GM19324 (cell line): ENCODE results near the gene PPTC7.
"Not testable (repeated sequence)": the region's sequence is repeated elsewhere in the genome, so short reads cannot be mapped to it uniquely, and the experiment has no call there.

ENCODE experiments used
- ATAC-seq: cut with Tn5 transposase; IDR thresholded peaks from one replicate; pipeline ENCODE4 v1.9.1; 2021; ENCODE audit warnings: mild to moderate bottlenecking, moderate library complexity; ENCODE audit not compliant: unreplicated experiment, low FRiP score

Gene PPTC7

GRCh38 chr12:110538869-110539622, 44.1 kb downstream of the PPTC7 start:
- ATAC-seq, result no peak

DNA sequence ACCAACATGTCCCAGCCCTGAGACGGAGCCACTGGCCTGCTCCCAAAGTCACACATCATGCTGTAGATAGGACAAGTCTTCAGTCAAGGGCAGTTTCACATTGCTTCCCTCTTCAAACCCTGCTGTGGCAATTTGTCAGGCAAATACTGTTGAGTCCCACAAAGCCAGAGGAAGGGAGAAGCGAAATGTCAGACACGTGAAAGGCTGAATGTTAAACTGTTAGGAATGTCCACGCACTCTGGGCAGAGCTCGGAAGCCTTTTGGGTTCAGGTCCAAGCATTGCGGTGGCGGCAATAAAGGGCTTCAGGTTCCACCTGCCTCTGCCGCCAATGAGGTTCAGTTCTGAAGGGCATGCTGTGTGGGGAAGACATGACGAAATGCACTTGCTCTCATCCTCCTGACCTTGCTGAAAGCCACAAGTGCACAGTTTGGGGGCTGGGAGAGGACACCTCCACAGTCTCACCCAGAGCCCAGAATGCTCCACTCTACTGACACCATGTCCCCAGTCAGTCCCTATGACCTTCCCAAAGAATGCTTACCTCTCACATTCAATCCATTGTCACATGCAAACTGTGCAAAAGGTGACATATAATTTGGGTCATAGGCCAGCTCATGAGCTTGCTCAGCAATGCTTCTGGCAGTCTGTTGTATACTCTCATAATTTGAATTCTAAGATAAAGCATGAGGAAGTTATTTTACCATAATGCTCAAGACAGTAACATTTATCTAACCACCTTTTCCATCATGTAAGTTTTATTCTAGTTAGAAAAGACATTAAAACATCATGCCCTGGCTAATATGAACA, 45.3 kb downstream of the PPTC7 start:
- no peak for ATAC-seq

- no peak for ATAC-seq
These were observed 46.1 kb downstream of the PPTC7 start for GRCh38 chr12:110536834-110537604.

DNA sequence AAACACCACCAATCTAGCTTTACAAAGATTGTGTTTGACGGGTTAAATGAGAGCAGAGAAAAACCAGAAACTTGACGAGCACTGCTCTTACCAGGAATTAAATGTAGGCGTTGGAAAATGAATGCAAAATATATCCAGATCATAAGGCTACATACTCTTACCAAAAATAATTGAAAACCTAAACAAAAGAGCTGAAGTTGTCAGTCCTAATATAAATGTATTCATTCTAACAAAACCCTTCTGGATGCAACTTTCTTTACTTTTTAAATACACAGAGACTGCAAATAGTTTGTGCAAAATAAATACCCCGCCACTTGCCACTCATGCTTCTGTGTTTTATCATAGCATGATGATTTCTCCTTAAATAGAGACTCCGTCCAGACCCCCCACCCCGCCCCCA, 48.3 kb downstream of the PPTC7 start:
- no peak for ATAC-seq

GRCh38 chr12:110533607-110534006, 49.5 kb downstream of the PPTC7 start:
- no peak for ATAC-seq

DNA sequence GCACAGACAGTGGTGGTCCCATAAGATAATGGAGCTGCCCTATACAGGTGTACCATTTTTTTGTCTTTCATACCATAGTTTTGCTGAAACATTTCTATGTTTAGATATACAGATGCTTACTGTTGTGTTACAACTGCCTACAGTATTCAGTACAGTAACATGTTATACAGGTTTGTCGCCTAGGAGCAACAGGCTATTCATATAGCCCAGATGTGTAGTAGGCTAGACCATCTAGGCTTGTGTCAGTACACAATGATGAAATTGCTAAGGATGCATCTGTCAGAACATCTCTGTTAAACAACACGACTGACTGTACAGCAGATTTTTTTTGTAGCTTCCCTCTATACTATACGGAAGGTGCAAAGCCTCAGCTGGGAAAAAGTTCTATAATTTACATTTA, 50.5 kb downstream of the PPTC7 start:
- ATAC-seq, result no peak

DNA sequence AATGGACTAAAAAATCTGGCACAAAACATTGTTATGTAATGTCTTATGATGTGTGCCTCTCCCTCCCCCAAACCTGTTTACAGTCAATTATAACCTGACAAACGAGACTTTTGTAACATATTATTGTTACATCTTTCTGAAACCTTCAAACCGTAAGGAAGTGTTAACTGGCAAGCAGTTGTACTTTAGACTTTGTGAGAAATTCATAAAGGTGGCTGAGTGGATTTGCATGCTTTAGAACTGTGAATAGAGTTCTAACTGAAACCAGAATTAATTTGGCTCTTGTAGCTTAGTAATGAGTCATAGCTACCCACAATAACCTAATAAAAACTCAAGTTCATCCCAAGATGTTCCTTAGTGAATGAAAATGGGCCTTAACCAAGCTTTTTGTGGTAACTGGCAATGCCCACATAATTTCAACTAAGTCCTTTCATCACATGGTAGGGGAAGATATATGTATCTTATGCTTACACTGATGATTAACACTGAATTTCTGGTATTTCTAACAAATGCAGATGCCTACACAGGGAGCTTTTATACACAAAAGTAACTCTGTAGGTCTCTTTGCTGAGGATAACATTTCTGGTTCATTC, 51.3 kb downstream of the PPTC7 start:
- ATAC-seq, result peak; percentile 85

DNA sequence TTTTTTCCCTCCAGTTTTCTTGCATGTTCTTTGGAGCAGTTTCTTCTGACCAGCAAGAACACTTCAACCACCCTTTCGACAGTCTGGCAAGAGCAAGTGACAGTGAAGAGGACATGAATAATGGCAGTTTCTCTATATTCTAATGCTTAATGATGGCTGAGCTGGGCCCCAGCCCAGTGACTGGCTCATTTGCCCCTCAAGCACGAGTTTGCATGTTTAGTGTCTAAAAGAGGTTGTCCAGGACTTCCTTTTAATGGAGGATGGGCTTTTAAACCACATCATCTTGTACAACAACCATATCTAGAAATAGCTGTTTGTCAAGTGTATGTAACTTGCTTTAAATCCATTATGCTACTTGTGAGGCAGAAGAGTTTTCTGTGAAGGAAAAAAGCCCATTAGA, 52.6 kb downstream of the PPTC7 start:
- no peak for ATAC-seq

DNA sequence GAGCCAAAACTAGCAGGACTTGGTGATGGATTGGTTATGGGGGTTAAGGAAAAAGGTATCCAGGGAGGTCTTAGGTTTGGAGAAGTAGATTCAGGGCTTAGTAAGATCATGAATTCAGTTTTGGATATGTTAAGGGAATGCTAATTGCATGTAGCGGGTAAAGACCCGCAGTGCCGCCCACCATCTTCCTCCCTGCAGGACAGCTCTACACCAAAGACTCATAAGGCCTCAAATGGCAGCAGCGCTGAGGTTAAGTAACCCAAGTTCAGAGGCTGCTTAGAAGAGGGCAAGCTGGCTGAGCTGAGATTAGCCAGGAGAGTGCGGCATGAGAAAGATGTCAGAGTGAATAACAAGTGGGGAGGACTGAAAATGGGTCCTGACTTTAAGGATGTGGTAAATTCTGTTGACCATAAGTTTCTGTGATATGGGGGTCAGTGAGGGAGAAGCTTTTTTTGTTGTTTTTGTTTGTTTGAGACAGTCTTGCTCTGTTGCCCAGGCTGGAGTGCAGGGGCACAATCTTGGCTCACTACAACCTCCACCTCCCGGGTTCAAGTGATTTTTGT, 54.8 kb downstream of the PPTC7 start:
- ATAC-seq, result no peak

DNA sequence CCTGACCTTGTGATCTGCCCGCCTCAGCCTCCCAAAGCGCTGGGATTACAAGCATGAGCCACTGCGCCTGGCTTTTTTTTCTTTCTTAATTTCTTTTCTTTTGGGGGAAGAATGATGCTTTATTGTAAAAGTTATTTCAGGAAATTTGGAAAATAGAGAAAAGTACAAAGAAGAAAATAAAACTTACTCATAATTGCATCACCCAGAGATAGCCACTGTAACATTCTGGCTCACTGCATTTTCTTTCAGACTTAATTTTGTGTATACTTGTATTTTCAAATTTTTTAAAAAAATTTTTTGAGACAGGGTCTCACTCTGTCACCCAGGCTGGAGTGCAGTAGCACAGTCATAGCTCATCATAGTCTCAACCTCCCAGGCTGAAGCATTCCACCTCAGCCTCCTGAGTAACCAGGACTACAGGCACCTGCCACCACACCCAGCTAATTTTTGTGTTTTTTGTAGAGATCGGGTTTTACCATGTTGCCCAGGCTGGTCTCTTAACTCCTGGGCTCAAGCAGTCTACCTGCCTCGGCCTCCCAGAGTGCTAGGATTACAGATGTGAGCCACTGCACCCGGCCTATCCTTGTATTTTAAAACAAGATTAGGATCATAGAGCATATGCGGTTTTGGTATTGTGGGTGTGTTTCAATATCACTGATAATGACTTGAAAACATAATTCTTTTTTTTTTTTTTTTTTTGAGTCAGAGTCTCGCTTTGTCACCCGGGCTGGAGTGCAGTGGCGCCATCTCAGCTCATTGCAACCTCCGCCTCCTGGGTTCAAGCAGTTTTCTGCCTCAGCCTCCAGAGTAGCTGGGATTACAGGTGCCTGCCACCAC, 62.0 kb downstream of the PPTC7 start:
- ATAC-seq, result not testable (repeated sequence)

- not testable (repeated sequence) for ATAC-seq
These were observed 65.1 kb downstream of the PPTC7 start for GRCh38 chr12:110518014-110518413.

- no peak for ATAC-seq
These were observed 66.1 kb downstream of the PPTC7 start for GRCh38 chr12:110516995-110517394.

GRCh38 chr12:110514363-110514762, 68.8 kb downstream of the PPTC7 start:
- ATAC-seq, result no peak

DNA sequence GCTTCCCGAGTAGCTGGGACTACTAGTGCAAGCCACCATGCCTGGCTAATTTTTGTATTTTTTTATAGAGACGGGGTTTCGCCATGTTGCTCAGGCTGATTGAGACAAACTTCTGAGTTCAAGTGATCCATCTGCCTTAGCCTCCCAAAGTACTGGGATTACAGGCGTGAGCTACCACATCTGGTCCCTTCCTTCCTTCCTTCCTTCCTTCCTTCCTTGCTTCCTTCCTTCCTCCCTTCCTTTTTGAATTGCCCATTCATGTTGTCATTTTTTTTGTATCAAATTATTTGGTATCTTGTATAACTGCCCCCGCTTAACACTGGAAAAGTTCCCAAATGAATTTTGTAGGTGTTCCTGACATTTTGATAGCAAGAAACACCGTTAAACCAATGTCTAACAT, 69.3 kb downstream of the PPTC7 start:
- ATAC-seq, result no peak

- no peak for ATAC-seq
These were observed 75.0 kb downstream of the PPTC7 start for GRCh38 chr12:110508071-110508586.

- no peak for ATAC-seq
These were observed 77.8 kb downstream of the PPTC7 start for GRCh38 chr12:110505332-110505731.

DNA sequence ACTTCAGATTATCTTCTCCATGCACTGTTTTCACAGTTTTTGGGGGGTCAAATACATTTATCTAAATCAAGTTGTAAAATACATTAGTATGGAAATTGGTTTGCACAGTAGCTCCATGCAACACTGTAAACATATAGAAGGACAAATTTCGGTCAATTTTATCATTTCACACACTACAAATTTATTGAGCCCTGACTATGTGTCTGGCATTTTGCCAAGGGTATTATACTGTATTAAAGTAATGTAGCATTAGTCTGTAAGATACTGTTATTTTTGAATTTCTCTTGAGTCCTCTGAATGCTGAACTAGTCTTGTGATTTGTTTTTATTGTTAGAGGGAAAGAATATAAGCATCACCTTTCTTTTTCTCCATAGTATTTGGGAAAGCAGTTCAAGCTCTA, 79.7 kb downstream of the PPTC7 start:
- ATAC-seq, result no peak

DNA sequence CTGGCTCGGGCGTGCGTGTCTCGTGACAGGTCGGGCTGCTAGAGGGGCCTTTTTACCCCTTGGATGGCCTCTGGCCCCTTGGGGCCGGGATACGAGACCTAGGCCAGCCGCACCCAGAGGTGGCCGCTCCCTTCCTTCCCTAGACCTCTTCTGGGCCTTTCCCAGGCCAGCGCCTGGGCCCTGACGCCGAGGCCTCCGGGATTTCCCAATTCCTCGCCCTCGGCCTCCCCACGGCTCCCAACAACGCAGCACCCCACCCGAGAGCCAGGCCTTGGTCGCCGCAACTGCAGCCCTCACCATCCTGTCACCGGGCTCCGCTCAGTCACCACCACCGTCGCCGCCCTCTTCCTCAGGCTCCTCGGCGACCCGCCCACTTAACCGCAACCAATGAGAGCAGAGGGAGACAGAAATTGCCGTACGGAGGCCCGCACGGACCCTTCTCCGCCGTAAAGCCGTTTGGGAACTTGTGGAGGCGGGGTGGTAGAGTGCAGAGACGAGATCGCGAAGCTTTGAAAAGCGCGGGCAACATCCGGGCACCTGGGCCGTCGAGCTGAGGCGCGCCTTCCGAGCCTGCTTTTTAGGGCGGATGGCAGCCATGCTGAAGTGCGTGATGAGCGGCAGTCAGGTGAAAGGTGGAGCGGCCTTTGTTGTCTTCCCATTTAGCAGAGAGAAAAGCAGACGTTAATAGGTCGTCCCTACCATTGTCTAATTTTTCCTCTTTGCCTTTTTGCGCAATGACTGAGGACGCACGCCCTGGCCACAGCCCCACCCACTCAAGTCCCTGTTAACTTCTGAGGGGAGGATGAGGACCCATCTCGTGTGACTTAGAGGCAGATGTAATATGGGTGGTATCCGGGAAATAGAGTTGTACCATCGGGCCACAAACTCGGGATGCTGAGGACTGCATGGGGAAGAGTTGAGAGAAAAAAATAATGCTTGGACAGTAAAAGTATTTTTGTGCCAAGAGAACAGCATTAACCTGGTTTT, 81.1 kb downstream of the PPTC7 start, which contains the start of the genes RAD9B and VPS29:
TSS of gene RAD9B (plus strand) at position 580 of the 987 bp plus-strand sequence. CDS start at position 587, 7 bp downstream.
TSS of gene VPS29 (minus strand) at position 360 of the 987 bp plus-strand sequence. CDS start at position 300, 60 bp downstream.
- peak; percentile 95 for ATAC-seq
